Tibial nerve (tissue), 4 donors: ENCODE data around the gene TSNAXIP1. TPM values are rescaled to one million over a fixed set of nuclear protein-coding genes. Genes with fewer than 3 reads are reported as not detected.

ENCODE experiments used
- DNase-seq, 2 donors: peaks; one replicate each; pipeline ENCODE4 v3.0.0-alpha.2; 2019; ENCODE audit warnings: low spot score in 2 of 2
- H3K27ac ChIP-seq, 4 donors: fragments of 200-600 bp; sonication (generic) in 3 of 4; one replicate each; pipeline ENCODE4 v1.5.1; 2017 to 2019; ENCODE audit warnings: mild to moderate bottlenecking in 1 of 4
- H3K27me3 ChIP-seq, 2 donors: fragments of 200-600 bp; sonication (generic) in 1 of 2; one replicate each; pipeline versions ENCODE4 v1.5.1 to v1.6.0; 2017 to 2019
- H3K36me3 ChIP-seq, 3 donors: fragments of 200-600 bp; sonication (generic); one replicate each; pipeline ENCODE4 v1.5.1; 2018 to 2019
- H3K4me1 ChIP-seq, 4 donors: fragments of 200-600 bp; sonication (generic) in 3 of 4; one replicate each; pipeline ENCODE4 v1.5.1; 2017 to 2019
- H3K4me3 ChIP-seq, 4 donors: fragments of 200-600 bp; sonication (generic) in 3 of 4; one replicate each; pipeline ENCODE4 v1.5.1; 2017 to 2019; ENCODE audit warnings: mild to moderate bottlenecking in 1 of 4, moderate library complexity in 1 of 4
- H3K9me3 ChIP-seq, 4 donors: fragments of 200-600 bp; sonication (generic) in 3 of 4; one replicate each; pipeline ENCODE4 v1.5.1; 2017 to 2019
- EP300 ChIP-seq, 2 donors: sonication (generic); formaldehyde crosslinking; IDR thresholded peaks; one replicate each; pipeline ENCODE4 v1.6.1; 2017; ENCODE audit warnings: antibody characterized with exemption in 2 of 2, mild to moderate bottlenecking in 1 of 2
- POLR2A ChIP-seq, 2 donors: fragments of 450-650 bp; IDR thresholded peaks; one replicate each; pipeline ENCODE4 v1.6.1; 2017; ENCODE audit warnings: antibody characterized with exemption in 2 of 2, mild to moderate bottlenecking in 2 of 2, moderate library complexity in 2 of 2
- WGBS, 2 donors: methylation state at CpG; one replicate each; pipeline ENCODE4 v1.1.5; 2018; 5-methylcytosine and 5-hydroxymethylcytosine counted together
- total RNA-seq, 4 donors: library from RNA; depleted of rRNA; stranded (reverse); fragments of >200 nt; gene quantifications; one replicate each; pipeline ENCODE4 v1.1.0, GENCODE V29; 2016
- TF ChIP-seq, protein P1 (sequence below), 5 experiments: fragments of 200-600 bp in 3 of 5; fragments of 450-650 bp in 2 of 5; sonication (generic) in 3 of 5; IDR thresholded peaks; one replicate each; pipeline ENCODE4 v1.5.1; 2016 to 2019; ENCODE audit warnings: antibody characterized with exemption in 5 of 5, mild to moderate bottlenecking in 3 of 5, moderate library complexity in 2 of 5

Gene TSNAXIP1
- total RNA-seq, 4 donors from 2014 or later = 2.8 to 8.4 (median 4.0) TPM

DNA sequence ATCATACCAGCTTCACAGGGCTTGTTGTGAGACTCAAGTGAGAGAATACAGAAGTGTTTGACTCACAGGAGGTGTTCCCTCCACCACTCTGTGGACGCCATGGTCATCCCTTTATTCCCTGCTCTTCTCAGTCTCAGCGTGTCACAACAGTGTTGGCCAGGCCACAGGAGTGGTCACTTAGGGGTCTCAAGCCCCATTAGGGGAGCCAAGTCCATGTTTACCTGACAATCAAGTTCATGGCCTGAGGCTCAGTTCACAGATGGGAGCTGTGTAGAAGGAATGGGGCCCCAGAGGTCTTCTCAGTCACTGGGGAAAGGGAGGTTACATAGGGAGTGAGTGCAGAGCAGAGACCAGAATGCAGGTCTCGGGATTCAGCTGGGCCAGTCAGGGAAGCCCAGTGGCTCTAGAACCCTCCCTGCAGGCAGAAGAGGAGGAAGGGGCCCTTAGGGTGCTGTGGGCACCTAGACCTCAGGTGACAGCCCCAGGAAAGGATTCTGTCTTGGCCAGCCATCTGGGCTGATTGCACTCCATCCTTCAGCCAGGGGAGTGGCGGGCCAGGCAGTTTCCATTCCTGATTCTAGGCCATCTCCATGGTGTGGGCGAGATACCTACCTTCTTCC is 50.3 kb downstream of the TSNAXIP1 start:
- no peak overlapping the region for H3K4me3 ChIP-seq
- no peaks in the 10 kb centered on the region for H3K27me3 ChIP-seq
- 88 to 97% methylated on average over 4 to 5 of the region's 5 CpGs for WGBS, 2 donors
- TF ChIP-seq EP300 (IDR thresholded peaks at IDR 0.05) (no peak), POLR2A (IDR thresholded peaks at IDR 0.05) (no peak)
- DNase-seq = no peak
- peak overlapping the region in 3 of 4 donors; percentile 62 to 85 (median 81) for H3K27ac ChIP-seq
- no peaks in the 10 kb centered on the region for H3K36me3 ChIP-seq
- peaks cover 0 to 57% (median 24%) of the 10 kb centered on the region in 4 donors for H3K4me1 ChIP-seq
- H3K9me3 ChIP-seq = no peaks in the 10 kb centered on the region

DNA sequence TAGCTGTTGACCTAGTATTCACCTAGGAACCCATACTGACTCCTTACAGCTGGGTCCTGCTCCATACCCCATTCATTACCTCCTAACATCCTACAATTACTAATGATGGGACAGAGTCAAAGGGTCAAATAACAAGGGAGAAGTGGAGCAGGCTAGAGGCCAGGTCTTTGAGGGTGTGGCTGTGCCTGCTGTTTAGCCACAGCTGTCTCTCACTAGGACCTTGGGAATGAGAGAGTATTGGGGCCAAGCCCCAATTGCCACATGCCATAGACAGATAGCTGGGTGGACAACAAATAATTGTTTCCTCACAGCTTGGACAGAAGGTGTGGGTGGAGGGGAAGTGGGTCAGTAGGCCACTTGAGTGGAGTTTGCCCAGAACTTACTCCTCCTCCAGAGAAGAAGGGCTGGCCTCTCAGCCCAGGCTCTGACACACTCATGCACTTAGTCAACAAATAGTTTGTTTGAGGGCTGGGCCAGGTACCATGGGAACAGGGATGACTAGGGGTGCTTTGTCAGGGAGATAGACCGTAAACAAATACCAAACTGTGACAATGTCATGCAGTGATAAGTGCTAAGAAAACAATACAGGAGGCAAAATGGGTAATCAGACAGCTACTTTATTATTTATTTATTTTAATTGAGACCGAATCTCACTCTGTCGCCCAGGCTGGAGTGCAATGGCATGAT is 51.0 kb downstream of the TSNAXIP1 start:
- WGBS, 2 donors = 27 to 38% methylated on average over 3 of the region's 3 CpGs
- Histone ChIP-seq H3K9me3 (no peaks in the 10 kb centered on the region), H3K4me3 (no peak overlapping the region), H3K36me3 (no peaks in the 10 kb centered on the region), H3K27ac (peak overlapping the region; percentile 3 to 85 (median 76)), H3K4me1 (peaks cover 0 to 63% (median 25%) of the 10 kb centered on the region in 4 donors), H3K27me3 (no peaks in the 10 kb centered on the region)
- DNase-seq = peak; percentile 52 to 70
- TF ChIP-seq EP300 (IDR thresholded peaks at IDR 0.05) = peak; percentile 11 to 54
- TF ChIP-seq, protein P1, sequence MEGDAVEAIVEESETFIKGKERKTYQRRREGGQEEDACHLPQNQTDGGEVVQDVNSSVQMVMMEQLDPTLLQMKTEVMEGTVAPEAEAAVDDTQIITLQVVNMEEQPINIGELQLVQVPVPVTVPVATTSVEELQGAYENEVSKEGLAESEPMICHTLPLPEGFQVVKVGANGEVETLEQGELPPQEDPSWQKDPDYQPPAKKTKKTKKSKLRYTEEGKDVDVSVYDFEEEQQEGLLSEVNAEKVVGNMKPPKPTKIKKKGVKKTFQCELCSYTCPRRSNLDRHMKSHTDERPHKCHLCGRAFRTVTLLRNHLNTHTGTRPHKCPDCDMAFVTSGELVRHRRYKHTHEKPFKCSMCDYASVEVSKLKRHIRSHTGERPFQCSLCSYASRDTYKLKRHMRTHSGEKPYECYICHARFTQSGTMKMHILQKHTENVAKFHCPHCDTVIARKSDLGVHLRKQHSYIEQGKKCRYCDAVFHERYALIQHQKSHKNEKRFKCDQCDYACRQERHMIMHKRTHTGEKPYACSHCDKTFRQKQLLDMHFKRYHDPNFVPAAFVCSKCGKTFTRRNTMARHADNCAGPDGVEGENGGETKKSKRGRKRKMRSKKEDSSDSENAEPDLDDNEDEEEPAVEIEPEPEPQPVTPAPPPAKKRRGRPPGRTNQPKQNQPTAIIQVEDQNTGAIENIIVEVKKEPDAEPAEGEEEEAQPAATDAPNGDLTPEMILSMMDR (IDR thresholded peaks at IDR 0.05) = no peak

DNA sequence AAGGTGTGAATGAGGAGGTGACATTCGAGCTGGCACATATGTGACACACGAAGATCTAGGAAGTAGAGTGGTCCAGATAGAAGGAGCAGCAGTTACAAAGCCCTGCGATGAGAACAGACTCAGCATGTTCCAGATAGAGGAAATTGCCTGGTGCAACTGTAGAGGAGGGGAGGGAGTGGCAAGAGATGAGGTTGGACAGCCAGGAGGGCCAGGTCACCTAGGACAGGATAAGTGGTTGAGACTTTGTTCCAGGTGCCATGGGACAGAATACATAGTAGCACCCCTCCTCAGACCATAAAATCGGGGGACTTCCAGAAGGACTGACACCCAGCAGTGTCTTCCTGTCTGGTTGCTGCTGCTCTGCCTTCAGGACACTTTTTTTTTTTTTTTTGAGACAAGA is 51.8 kb downstream of the TSNAXIP1 start:
- DNase-seq = no peak
- no peak overlapping the region for H3K4me3 ChIP-seq
- peak overlapping the region; percentile 3 to 85 (median 76) for H3K27ac ChIP-seq
- 76 to 87% methylated on average over 4 of the region's 4 CpGs for WGBS, 2 donors
- H3K9me3 ChIP-seq = no peaks in the 10 kb centered on the region
- peaks cover 0 to 71% (median 29%) of the 10 kb centered on the region in 4 donors for H3K4me1 ChIP-seq
- no peaks in the 10 kb centered on the region for H3K36me3 ChIP-seq
- H3K27me3 ChIP-seq = no peaks in the 10 kb centered on the region
- TF ChIP-seq, protein P1 (IDR thresholded peaks at IDR 0.05) = no peak
- TF ChIP-seq EP300 (IDR thresholded peaks at IDR 0.05) (no peak), POLR2A (IDR thresholded peaks at IDR 0.05) (no peak)

DNA sequence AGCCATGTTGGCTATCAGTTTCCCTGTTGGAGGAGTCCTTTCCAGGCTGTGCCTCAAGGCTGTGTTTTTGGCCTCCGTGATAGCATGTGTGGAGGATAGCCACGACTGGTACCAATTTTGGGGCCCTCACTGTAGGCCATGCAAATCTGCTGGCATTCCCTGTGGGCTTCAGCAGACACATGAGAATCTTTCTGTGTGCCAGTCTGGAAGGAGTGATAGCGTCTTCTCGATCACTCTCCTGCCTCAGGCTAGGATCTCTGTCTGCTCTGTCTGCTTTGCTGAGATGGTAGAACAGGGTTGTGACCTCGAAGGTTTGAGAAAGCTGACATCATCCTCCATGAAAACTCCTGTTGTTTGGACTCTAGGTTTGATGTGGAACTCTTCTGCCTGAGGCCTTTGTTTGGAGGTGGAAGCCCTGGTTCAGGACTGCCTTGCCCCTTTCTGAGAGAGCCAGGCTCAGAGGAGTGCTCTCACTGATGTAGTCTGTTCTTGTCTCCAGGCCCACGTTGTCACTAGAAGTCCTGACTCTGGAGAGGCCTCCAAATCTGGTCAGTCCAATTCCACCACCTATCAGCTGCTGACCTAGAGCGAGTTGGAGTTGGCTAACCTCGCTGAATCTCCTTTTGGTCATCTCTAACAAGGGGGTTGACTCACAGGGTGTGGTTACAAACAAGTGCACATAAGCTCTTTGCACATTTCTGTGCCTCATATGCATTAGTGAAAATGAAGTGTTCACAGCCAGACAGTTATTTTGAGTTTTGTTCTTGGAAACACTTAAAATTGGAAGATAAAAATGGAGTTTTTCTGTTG is 54.1 kb downstream of the TSNAXIP1 start:
- TF ChIP-seq, protein P1 (IDR thresholded peaks at IDR 0.05) = no peak
- TF ChIP-seq POLR2A (IDR thresholded peaks at IDR 0.05) (no peak), EP300 (IDR thresholded peaks at IDR 0.05) (no peak)
- H3K4me1 ChIP-seq = peaks cover 0 to 78% (median 35%) of the 10 kb centered on the region in 4 donors
- WGBS, 2 donors = 52 to 67% methylated on average over 6 to 8 of the region's 8 CpGs

DNA sequence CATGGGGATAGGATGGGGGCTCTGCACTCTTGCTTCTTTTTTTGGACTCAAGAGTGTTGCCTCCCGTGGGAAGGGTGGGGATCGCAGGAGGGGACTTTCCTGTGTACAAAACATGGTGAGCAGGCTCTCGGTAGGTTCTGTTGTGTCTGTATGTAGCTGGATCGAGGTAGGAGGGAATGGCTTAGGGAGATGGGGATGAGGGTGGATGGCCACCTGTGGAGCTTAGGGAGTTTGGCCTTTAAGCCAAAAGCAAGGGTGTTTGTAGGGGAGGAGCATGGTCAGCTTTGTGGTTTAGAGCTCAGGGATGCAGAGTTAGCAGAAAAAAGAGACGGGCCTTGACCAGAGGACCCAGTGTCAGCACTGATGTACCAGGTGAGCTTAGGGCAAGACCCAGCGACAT is 55.2 kb downstream of the TSNAXIP1 start:
- 74 to 85% methylated on average over 6 of the region's 6 CpGs for WGBS, 2 donors
- Histone ChIP-seq H3K4me3 (no peak overlapping the region), H3K27me3 (no peaks in the 10 kb centered on the region), H3K36me3 (peaks cover 0 to 22% (median 0%) of the 10 kb centered on the region in 3 donors), H3K4me1 (peaks cover 0 to 69% (median 33%) of the 10 kb centered on the region in 4 donors), H3K9me3 (no peaks in the 10 kb centered on the region), H3K27ac (peak overlapping the region in 2 of 4 donors; percentile 78 to 88)
- TF ChIP-seq EP300 (IDR thresholded peaks at IDR 0.05) (no peak), POLR2A (IDR thresholded peaks at IDR 0.05) (no peak)
- TF ChIP-seq, protein P1 (IDR thresholded peaks at IDR 0.05) = no peak
- no peak for DNase-seq

More for the DNA sequence above, 54.1 kb downstream of the TSNAXIP1 start:
- peaks cover 0 to 11% (median 0%) of the 10 kb centered on the region in 3 donors for H3K36me3 ChIP-seq
- H3K27me3 ChIP-seq = no peaks in the 10 kb centered on the region
- no peak overlapping the region for H3K4me3 ChIP-seq
- no peak for DNase-seq
- peak overlapping the region in 2 of 4 donors; percentile 78 to 88 for H3K27ac ChIP-seq
- no peaks in the 10 kb centered on the region for H3K9me3 ChIP-seq
